NB4 (cell line): ENCODE data around the gene HDAC9.

Source experiments
- DNase-seq: peaks from one replicate; pipeline ENCODE4 v3.0.0; 2010; ENCODE audit warnings: low read depth
- H3K4me3 ChIP-seq: one replicate; pipeline ENCODE4 v1.5.1; 2011; ENCODE audit warnings: mild to moderate bottlenecking, low read depth, low read length, moderate library complexity
- CTCF ChIP-seq: IDR thresholded peaks from one replicate; pipeline ENCODE4 v1.5.1; 2012; ENCODE audit warnings: low read depth, low read length
- MYC ChIP-seq: IDR thresholded peaks from 2 replicates; pipeline ENCODE4 v1.6.1; 2011; ENCODE audit warnings: low read depth, low read length
- POLR2A ChIP-seq: IDR thresholded peaks from 2 replicates; pipeline ENCODE4 v1.6.1; 2011; ENCODE audit warnings: mild to moderate bottlenecking; ENCODE audit not compliant: insufficient read length; ENCODE audit errors: extremely low read depth
- TF ChIP-seq, protein P1 (sequence below): IDR thresholded peaks from 2 replicates; pipeline ENCODE4 v1.6.1; 2011; ENCODE audit warnings: low read depth, low read length

Gene HDAC9

GRCh38 chr7:18900803-18901202, 405.3 kb downstream of the HDAC9 start:
- no peak for DNase-seq
- no peak overlapping the region for H3K4me3 ChIP-seq
- TF ChIP-seq, protein P1, sequence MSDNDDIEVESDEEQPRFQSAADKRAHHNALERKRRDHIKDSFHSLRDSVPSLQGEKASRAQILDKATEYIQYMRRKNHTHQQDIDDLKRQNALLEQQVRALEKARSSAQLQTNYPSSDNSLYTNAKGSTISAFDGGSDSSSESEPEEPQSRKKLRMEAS: no peak
- TF ChIP-seq CTCF (no peak), MYC (no peak), POLR2A (no peak)

- DNase-seq: no peak
- TF ChIP-seq MYC (no peak), POLR2A (no peak), CTCF (no peak)
- TF ChIP-seq, protein P1: no peak
- H3K4me3 ChIP-seq: no peak overlapping the region
These were observed 405.8 kb downstream of the HDAC9 start for GRCh38 chr7:18901351-18901750.

- no peak for DNase-seq
- no peak overlapping the region for H3K4me3 ChIP-seq
- TF ChIP-seq MYC (no peak), POLR2A (no peak), CTCF (no peak)
- TF ChIP-seq, protein P1: no peak
These were observed 406.5 kb downstream of the HDAC9 start for GRCh38 chr7:18901982-18902421.

GRCh38 chr7:18902892-18903291, 407.3 kb downstream of the HDAC9 start:
- no peak overlapping the region for H3K4me3 ChIP-seq
- TF ChIP-seq CTCF (no peak), POLR2A (no peak), MYC (no peak)
- TF ChIP-seq, protein P1: no peak
- no peak for DNase-seq

DNA sequence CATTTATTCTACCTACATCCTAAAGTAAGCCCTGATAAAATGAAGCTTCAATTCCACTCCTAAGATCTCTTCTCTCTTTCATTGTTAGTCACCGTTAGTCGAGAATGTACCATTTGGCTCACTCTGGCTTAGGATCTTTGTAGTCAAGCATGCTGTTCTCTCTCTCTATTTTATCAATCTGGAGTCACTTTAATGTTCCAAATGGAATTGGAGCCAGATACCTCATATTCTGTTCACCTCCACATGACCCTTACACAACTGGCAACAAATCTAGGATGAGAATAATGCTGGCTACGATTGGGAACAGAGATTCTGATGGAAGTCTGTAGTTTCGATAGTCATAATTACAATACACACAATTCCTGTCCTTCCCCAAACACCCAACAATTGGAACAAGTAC, 408.1 kb downstream of the HDAC9 start:
- no peak overlapping the region for H3K4me3 ChIP-seq
- TF ChIP-seq, protein P1: no peak
- TF ChIP-seq POLR2A: no peak
- TF ChIP-seq CTCF: no peak
- no peak for TF ChIP-seq MYC
- DNase-seq: no peak

DNA sequence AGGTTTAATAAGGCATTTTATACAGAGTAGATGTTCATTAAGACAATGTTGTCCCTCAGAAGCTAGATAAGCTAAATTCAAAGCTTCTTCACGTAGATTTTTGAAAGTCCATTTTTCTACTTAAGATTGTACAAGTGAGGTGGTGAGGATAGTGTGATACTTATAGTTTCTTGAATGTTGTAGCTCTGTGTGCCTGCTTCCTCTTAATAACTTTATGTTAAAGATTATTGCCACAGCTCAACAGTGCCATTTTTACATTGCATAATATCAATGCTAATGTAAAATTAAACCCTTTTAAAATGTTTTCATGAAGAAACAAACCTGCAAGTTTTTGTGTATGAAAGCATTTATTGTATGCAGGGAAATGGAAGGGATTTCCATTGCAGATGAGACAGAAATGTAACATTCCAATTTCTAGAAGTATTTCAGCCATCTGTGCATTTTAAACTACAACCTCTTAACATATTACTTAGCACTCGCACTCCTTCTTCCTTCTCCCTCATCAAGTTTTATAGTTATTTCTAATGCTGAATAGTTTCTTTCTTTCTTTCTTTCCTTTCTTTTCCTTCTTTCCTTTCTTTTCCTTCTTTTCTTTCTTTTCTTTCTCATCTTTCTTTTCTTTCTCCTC, 409.9 kb downstream of the HDAC9 start:
- no peak for DNase-seq
- no peak overlapping the region for H3K4me3 ChIP-seq
- TF ChIP-seq, protein P1: no peak
- no peak for TF ChIP-seq MYC
